PC-3 (cell line): Measurements from ENCODE around the gene EEIG1. TPM values are rescaled to one million over a fixed set of nuclear protein-coding genes. Genes with fewer than 3 reads are reported as not detected.

Experiments used
- ATAC-seq: fragments of 200-7000 bp; cut with Tn5 transposase; 2 replicates; pipeline ENCODE4 v1.9.1; 2020; ENCODE audit warnings: mild to moderate bottlenecking, moderate library complexity
- BruUV-seq: library from RNA; stranded (reverse); fragments of 400-500 nt; replicated peaks from 2 replicates; lab custom pipeline; 2021; lab: Mats Ljungman, UMichigan
- CTCF ChIA-PET: fragments of 300-600 bp; sonication (Branson Sonifier 250); formaldehyde crosslinking; loops from one replicate; lab custom pipeline; 2022; ENCODE audit warnings: antibody characterized with exemption; lab: Charles Lee
- POLR2A ChIA-PET: fragments of 300-600 bp; sonication (Branson Sonifier 250); formaldehyde crosslinking; loops from one replicate; lab custom pipeline; 2022; ENCODE audit warnings: antibody characterized with exemption; ENCODE audit not compliant: unreplicated experiment; lab: Charles Lee
- DNase-seq: peaks from one replicate; pipeline ENCODE4 v3.0.0-alpha.2; 2015
- H2AFZ ChIP-seq: fragments of 300-600 bp; sonication (generic); 2 replicates; pipeline ENCODE4 v1.6.0; 2016; ENCODE audit warnings: antibody characterized with exemption, low read length
- H3F3A ChIP-seq: fragments of 300-600 bp; sonication (generic); one replicate; pipeline ENCODE4 v1.6.0; 2017; ENCODE audit warnings: antibody characterized with exemption, low read length, control low read depth, mild to moderate bottlenecking; ENCODE audit not compliant: unreplicated experiment
- H3K27ac ChIP-seq: fragments of 300-600 bp; sonication (generic); 2 replicates; pipeline ENCODE4 v1.5.1; 2016; ENCODE audit warnings: mild to moderate bottlenecking, low read length
- H3K27me3 ChIP-seq: fragments of 300-600 bp; sonication (generic); 2 replicates; pipeline ENCODE4 v1.6.1; 2016; ENCODE audit warnings: low read length, mixed read lengths
- H3K36me3 ChIP-seq: fragments of 300-600 bp; sonication (generic); 2 replicates; pipeline ENCODE4 v1.6.1; 2016; ENCODE audit warnings: low read depth, mixed run types, low read length, mixed read lengths
- H3K4me1 ChIP-seq: fragments of 300-600 bp; sonication (generic); 2 replicates; pipeline ENCODE4 v1.5.1; 2016; ENCODE audit warnings: low read length; ENCODE audit not compliant: insufficient read depth
- H3K4me2 ChIP-seq: fragments of 300-600 bp; sonication (generic); 2 replicates; pipeline ENCODE4 v1.6.0; 2016; ENCODE audit warnings: low read length
- H3K4me3 ChIP-seq: fragments of 300-600 bp; sonication (generic); 2 replicates; pipeline ENCODE4 v1.5.1; 2016; ENCODE audit warnings: mild to moderate bottlenecking, low read length, mixed read lengths
- H3K79me2 ChIP-seq: fragments of 300-600 bp; sonication (generic); 2 replicates; pipeline ENCODE4 v1.6.1; 2017; ENCODE audit warnings: low read length, mixed read lengths
- H3K9ac ChIP-seq: fragments of 300-600 bp; sonication (generic); 2 replicates; pipeline ENCODE4 v1.6.0; 2016; ENCODE audit warnings: mild to moderate bottlenecking, low read length
- H3K9me2 ChIP-seq: fragments of 300-600 bp; sonication (generic); replicated peaks from 2 replicates; pipeline ENCODE4 v1.6.1; 2016; ENCODE audit warnings: mixed run types, low read length, mixed read lengths
- H3K9me3 ChIP-seq: fragments of 300-600 bp; sonication (generic); 2 replicates; pipeline ENCODE4 v1.6.1; 2016; ENCODE audit warnings: low read length, mixed read lengths
- H4K20me1 ChIP-seq: fragments of 300-600 bp; sonication (generic); 2 replicates; pipeline ENCODE4 v1.6.1; 2016; ENCODE audit warnings: low read length, mixed read lengths
- EZH2 ChIP-seq: fragments of 300-600 bp; sonication (generic); IDR thresholded peaks from one replicate; pipeline ENCODE4 v1.6.1; 2017; ENCODE audit warnings: antibody characterized with exemption, mild to moderate bottlenecking, low read length; ENCODE audit not compliant: unreplicated experiment
- EZH2phosphoT487 ChIP-seq: fragments of 300-600 bp; sonication (generic); IDR thresholded peaks from 2 replicates; pipeline ENCODE4 v1.6.1; 2018; ENCODE audit warnings: mild to moderate bottlenecking, antibody characterized with exemption, low read length, borderline replicate concordance
- intact Hi-C: fragments of 100-400 bp; cut with micrococcal nuclease; formaldehyde crosslinking; loops from 2 replicates; pipeline ENCODE4 v1.9.0; 2023
- total RNA-seq: library from RNA; depleted of rRNA; stranded (reverse); fragments of >200 nt; gene quantifications from 2 replicates; pipeline ENCODE4 v1.2.3, GENCODE V29; 2014
- TF ChIP-seq, protein P1 (sequence below): fragments of 300-600 bp; sonication (generic); conservative IDR thresholded peaks from 2 replicates; pipeline ENCODE4 v1.5.1; 2017; ENCODE audit warnings: antibody characterized with exemption, low read depth, mild to moderate bottlenecking, low read length

EEIG1 gene
- total RNA-seq, 1 experiment from 2014 or later, result 10.8 TPM

DNA sequence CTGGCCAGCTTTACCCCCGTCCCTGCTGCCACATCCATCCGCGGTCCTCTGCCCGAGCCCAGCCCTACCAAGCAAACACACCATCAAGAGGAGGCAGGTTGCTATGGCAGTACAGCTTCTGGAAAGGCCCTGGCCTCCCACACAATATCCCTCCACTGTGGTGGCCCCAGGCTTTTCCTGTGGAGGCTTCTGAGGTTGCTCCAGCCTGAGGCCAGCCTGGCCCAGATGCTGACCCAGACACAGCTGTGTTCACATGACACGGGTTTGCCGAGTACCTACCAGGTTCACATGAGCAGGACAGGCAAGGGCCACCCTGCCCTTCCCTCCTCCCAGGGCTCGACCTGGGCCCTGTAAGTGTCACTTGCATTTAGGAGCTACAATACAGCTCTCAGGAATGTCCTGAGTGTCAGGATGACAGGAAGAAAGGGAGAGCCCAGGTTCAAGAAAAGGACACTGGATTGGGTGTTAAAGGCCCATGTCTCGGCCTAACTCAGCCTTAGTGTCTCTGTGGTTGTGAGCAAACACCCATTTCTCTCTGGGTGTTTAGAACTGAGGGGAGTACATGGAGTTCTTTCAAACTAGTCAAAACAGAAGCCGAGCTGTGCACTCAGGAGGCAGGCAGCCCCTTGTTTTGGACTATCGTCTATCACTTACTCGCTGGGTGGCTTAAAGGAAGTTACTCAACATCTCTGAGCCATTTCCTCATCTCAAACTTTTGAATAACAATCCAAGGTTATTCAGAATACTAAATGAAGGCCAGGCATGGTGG is 46.2 kb upstream of the EEIG1 start:
- no peak overlapping the region for H3K27ac ChIP-seq

DNA sequence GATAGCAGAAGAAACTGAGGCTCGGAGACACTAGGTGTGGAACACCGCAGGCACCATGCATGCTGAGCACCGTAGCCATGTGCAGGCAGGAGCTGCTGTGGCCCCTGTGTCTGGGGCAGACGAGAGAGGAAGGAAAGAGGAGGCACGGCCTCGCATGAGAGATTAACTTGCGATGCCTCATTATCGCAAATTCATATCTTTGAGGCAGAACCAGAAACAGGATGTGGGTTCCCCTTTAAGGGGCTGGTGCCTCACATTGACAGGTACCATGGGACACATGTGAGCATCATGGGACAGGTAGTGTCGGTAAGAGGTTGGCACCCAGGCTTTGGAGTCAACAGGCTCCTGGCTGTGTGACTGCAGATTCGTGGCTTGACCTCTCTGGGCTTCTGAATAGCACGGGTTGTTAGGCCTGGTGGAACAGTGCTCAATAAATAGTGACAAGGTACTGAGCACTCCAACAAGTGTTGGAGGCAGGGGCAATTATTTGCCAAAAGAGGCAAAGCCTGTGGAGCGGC is 45.5 kb upstream of the EEIG1 start:
- Histone ChIP-seq H3K4me3 (no peak overlapping the region), H3K36me3 (no peaks in the 10 kb centered on the region), H4K20me1 (no peaks in the 10 kb centered on the region), H2AFZ (no peak overlapping the region), H3K4me1 (peaks cover 4% of the 10 kb centered on the region; the same call in 1 of the 2 replicates), H3K9me3 (no peaks in the 10 kb centered on the region), H3K79me2 (no peaks in the 10 kb centered on the region), H3K9ac (no peak overlapping the region), H3F3A (no peaks in the 10 kb centered on the region), H3K4me2 (no peak overlapping the region), H3K9me2 (no peaks in the 10 kb centered on the region), H3K27me3 (no peaks in the 10 kb centered on the region), H3K27ac (no peak overlapping the region)
- TF ChIP-seq, protein P1, sequence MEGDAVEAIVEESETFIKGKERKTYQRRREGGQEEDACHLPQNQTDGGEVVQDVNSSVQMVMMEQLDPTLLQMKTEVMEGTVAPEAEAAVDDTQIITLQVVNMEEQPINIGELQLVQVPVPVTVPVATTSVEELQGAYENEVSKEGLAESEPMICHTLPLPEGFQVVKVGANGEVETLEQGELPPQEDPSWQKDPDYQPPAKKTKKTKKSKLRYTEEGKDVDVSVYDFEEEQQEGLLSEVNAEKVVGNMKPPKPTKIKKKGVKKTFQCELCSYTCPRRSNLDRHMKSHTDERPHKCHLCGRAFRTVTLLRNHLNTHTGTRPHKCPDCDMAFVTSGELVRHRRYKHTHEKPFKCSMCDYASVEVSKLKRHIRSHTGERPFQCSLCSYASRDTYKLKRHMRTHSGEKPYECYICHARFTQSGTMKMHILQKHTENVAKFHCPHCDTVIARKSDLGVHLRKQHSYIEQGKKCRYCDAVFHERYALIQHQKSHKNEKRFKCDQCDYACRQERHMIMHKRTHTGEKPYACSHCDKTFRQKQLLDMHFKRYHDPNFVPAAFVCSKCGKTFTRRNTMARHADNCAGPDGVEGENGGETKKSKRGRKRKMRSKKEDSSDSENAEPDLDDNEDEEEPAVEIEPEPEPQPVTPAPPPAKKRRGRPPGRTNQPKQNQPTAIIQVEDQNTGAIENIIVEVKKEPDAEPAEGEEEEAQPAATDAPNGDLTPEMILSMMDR, result no peak
- TF ChIP-seq EZH2phosphoT487 (no peak), EZH2 (no peak)
- intact Hi-C loops, result no loop called here
- POLR2A ChIA-PET, result no interaction called here
- ATAC-seq (no peak), DNase-seq (no peak)
- CTCF ChIA-PET, result no interaction called here
- no TSS peak for BruUV-seq

More for the DNA sequence above, 46.2 kb upstream of the EEIG1 start:
- Histone ChIP-seq H3K4me3 (no peak overlapping the region), H3K36me3 (no peaks in the 10 kb centered on the region), H4K20me1 (no peaks in the 10 kb centered on the region), H3K79me2 (no peaks in the 10 kb centered on the region), H3K9me3 (no peaks in the 10 kb centered on the region), H3K27me3 (no peaks in the 10 kb centered on the region), H3K9ac (no peak overlapping the region), H3K4me2 (no peak overlapping the region), H2AFZ (no peak overlapping the region), H3F3A (no peaks in the 10 kb centered on the region), H3K9me2 (no peaks in the 10 kb centered on the region), H3K4me1 (peaks cover 4% of the 10 kb centered on the region; the same call in 1 of the 2 replicates)
- ATAC-seq, result no peak
- no TSS peak for BruUV-seq
- ChIA-PET POLR2A (interaction anchor here (0.6 kb wide), 1 partner anchor 226 kb away, joined by 5 read pairs; no protein-coding TSS in a partner anchor), CTCF (no interaction called here)
- no peak for DNase-seq
- no peak for TF ChIP-seq EZH2
- TF ChIP-seq EZH2phosphoT487, result no peak
- TF ChIP-seq, protein P1, result no peak
- intact Hi-C loops, result no loop called here

DNA sequence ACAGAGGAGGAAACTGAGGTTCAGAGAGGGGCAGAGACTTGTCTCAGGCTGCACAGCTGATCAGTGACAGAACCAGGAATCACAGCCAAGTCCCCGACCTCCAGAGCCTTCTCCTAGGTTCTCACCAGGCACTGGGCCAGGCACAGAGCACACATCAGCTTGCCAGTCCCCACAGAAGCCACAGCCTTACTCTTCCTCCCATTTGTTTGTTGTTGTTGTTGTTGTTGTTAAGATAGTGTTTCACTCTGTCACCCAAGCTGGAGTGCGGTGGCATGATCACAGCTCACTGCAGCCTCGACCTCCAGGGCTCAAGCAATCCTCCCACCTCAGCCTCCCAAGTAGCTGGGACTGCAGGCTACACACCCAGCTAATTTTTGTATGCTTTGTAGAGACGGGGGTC is 44.9 kb upstream of the EEIG1 start:
- POLR2A ChIA-PET, result no interaction called here
- H3K79me2 ChIP-seq, result no peaks in the 10 kb centered on the region
- ATAC-seq, result no peak

More for the DNA sequence above, 44.9 kb upstream of the EEIG1 start:
- no peaks in the 10 kb centered on the region for H4K20me1 ChIP-seq
- TF ChIP-seq, protein P1, result no peak
- TF ChIP-seq EZH2phosphoT487 (no peak), EZH2 (no peak)
- peaks cover 4% of the 10 kb centered on the region; the same call in 1 of the 2 replicates for H3K4me1 ChIP-seq
- no peak overlapping the region for H3K9ac ChIP-seq
- no peaks in the 10 kb centered on the region for H3K36me3 ChIP-seq
- intact Hi-C loops, result no loop called here
- no peaks in the 10 kb centered on the region for H3K9me3 ChIP-seq
- no peaks in the 10 kb centered on the region for H3K9me2 ChIP-seq
- no peak overlapping the region for H3K27ac ChIP-seq
- no peak for DNase-seq
- BruUV-seq, result no TSS peak
- H3K4me2 ChIP-seq, result no peak overlapping the region
- H3K4me3 ChIP-seq, result no peak overlapping the region
- CTCF ChIA-PET, result no interaction called here
- no peaks in the 10 kb centered on the region for H3F3A ChIP-seq
- H3K27me3 ChIP-seq, result no peaks in the 10 kb centered on the region
- H2AFZ ChIP-seq, result no peak overlapping the region
